Transverse colon (tissue), 4 donors: ENCODE data around the gene ARTN. TPM values are rescaled to one million over a fixed set of nuclear protein-coding genes. Genes with fewer than 3 reads are reported as not detected.

Source experiments
- DNase-seq: peaks from one replicate; pipeline ENCODE4 v3.0.0-alpha.2; 2019
- H3K27ac ChIP-seq, 4 donors: fragments of 200-600 bp; sonication (generic); 2 replicates each; pipeline ENCODE4 v1.5.1; 2016 to 2018; ENCODE audit warnings: inconsistent platforms in 4 of 4
- H3K27me3 ChIP-seq: fragments of 200-600 bp; sonication (generic); 2 replicates; pipeline ENCODE4 v1.5.1; 2017; ENCODE audit warnings: inconsistent platforms
- H3K36me3 ChIP-seq, 4 donors: fragments of 200-600 bp; sonication (generic); 2 replicates each; pipeline ENCODE4 v1.5.1; 2017 to 2019; ENCODE audit warnings: inconsistent platforms in 4 of 4
- H3K4me1 ChIP-seq, 4 donors: fragments of 200-600 bp; sonication (generic); 2 replicates each; pipeline ENCODE4 v1.5.1; 2017 to 2020; ENCODE audit warnings: inconsistent platforms in 4 of 4
- H3K4me3 ChIP-seq, 4 donors: fragments of 200-600 bp; sonication (generic); 1 replicate in 1 of 4; 2 replicates in 3 of 4; pipeline versions ENCODE4 v1.5.1 to v1.6.1; 2017 to 2019; ENCODE audit warnings: inconsistent platforms in 4 of 4
- H3K9me3 ChIP-seq, 2 donors: fragments of 200-600 bp; sonication (generic); 2 replicates each; pipeline ENCODE4 v1.5.1; 2017 to 2019; ENCODE audit warnings: inconsistent platforms in 2 of 2
- EP300 ChIP-seq: sonication (generic); formaldehyde crosslinking; IDR thresholded peaks from one replicate; pipeline ENCODE4 v1.6.1; 2017; ENCODE audit warnings: antibody characterized with exemption, low read depth
- POLR2A ChIP-seq: fragments of 450-650 bp; IDR thresholded peaks from one replicate; pipeline ENCODE4 v1.6.1; 2016; ENCODE audit warnings: antibody characterized with exemption, mild to moderate bottlenecking, moderate library complexity
- POLR2AphosphoS5 ChIP-seq, 3 donors: sonication (generic); formaldehyde crosslinking; IDR thresholded peaks; one replicate each; pipeline ENCODE4 v1.6.1; 2016; ENCODE audit warnings: antibody characterized with exemption in 3 of 3
- WGBS, 2 donors: methylation state at CpG; one replicate each; pipeline ENCODE4 v1.1.5; 2018; ENCODE audit warnings: low coverage in 1 of 2; 5-methylcytosine and 5-hydroxymethylcytosine counted together
- in situ Hi-C, 4 donors: fragments of 200-750 bp; cut with MboI; loops; one replicate each; pipeline versions ENCODE4 v1.15.0 to v1.15.1; 2017; ENCODE audit warnings: low sequenced_read_pairs in 3 of 4, low pct_ligation_motif_present in 1 of 4, low pct_unique_long_range_greater_than_20kb in 1 of 4
- intact Hi-C: fragments of 100-400 bp; cut with DNase I; formaldehyde crosslinking; loops from one replicate; pipeline ENCODE4 v1.15.1; 2023; ENCODE audit warnings: low total_unique reads
- total RNA-seq, 4 donors: library from RNA; depleted of rRNA; stranded (reverse); fragments of >200 nt; gene quantifications; one replicate each; pipeline ENCODE4 v1.1.0, GENCODE V29; 2016
- TF ChIP-seq, protein P1 (sequence below), 5 experiments: fragments of 200-600 bp in 3 of 5; fragments of 450-650 bp in 2 of 5; sonication (generic) in 3 of 5; IDR thresholded peaks; 1 replicate in 2 of 5; 2 replicates in 3 of 5; pipeline ENCODE4 v1.5.1; 2016 to 2017; ENCODE audit warnings: antibody characterized with exemption in 5 of 5, inconsistent platforms in 3 of 5, mild to moderate bottlenecking in 2 of 5, moderate library complexity in 1 of 5

Gene ARTN
- total RNA-seq, 4 donors from 2014 or later = 0.96 to 17.5 (median 1.9) TPM

DNA sequence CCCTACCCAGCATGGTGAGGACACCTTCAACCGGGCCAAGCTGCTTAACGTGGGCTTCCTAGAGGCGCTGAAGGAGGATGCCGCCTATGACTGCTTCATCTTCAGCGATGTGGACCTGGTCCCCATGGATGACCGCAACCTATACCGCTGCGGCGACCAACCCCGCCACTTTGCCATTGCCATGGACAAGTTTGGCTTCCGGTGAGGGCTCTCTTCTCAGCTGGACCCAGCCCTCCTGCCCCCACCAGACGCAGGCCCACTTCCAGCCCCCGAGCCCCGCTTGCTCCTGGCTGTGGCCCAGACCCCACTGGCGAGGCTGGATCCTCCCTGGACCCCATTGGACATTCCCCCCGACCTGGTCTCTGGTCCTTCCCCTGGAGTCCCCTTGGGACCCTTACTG is 51.3 kb downstream of the ARTN start:
- in situ Hi-C loops (no loop called here), intact Hi-C loops (no loop called here)
- H3K9me3 ChIP-seq = no peaks in the 10 kb centered on the region
- no peaks in the 10 kb centered on the region for H3K27me3 ChIP-seq
- no peaks in the 10 kb centered on the region for H3K36me3 ChIP-seq
- no peak for TF ChIP-seq POLR2AphosphoS5 (IDR thresholded peaks at IDR 0.05)
- no peak for DNase-seq
- 95% methylated on average over 16 of the region's 16 CpGs; no CpG with 5 or more reads in 1 of the 2 donors for WGBS, 2 donors
- H3K27ac ChIP-seq = no peak overlapping the region
- H3K4me1 ChIP-seq = peaks cover 7 to 29% (median 27%) of the 10 kb centered on the region in 4 donors
- H3K4me3 ChIP-seq = no peak overlapping the region

DNA sequence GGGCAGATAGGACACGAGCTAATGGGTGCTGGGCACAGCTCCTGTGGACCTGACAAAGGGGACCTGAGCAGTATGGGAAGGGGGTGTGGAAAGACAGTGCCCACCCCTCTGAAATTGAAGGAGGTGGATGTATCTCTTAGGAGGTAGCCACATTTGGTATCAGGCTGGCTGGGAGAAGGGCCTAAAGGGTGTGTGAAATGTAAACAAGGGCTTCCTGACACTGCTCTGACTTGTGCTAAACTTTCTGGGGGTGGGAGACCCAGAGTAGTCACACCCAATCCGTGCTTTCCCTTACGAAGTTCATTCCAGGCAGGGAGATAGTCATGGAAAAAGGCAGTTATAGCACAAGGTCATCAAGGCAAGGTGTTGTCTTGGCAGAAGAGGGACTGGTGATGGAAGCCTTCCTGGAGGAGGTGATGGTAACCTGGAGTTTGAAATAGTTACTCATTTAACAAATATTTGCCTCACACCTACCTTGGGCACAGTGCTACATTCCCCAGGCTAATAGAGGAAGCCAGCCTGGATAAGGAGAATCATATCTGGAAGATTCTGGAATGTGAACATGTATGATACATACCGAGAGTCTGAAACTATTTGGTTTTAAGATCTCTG is 52.5 kb downstream of the ARTN start:
- TF ChIP-seq POLR2AphosphoS5 (IDR thresholded peaks at IDR 0.05) (no peak), POLR2A (no peak), EP300 (no peak)
- TF ChIP-seq, protein P1, sequence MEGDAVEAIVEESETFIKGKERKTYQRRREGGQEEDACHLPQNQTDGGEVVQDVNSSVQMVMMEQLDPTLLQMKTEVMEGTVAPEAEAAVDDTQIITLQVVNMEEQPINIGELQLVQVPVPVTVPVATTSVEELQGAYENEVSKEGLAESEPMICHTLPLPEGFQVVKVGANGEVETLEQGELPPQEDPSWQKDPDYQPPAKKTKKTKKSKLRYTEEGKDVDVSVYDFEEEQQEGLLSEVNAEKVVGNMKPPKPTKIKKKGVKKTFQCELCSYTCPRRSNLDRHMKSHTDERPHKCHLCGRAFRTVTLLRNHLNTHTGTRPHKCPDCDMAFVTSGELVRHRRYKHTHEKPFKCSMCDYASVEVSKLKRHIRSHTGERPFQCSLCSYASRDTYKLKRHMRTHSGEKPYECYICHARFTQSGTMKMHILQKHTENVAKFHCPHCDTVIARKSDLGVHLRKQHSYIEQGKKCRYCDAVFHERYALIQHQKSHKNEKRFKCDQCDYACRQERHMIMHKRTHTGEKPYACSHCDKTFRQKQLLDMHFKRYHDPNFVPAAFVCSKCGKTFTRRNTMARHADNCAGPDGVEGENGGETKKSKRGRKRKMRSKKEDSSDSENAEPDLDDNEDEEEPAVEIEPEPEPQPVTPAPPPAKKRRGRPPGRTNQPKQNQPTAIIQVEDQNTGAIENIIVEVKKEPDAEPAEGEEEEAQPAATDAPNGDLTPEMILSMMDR (IDR thresholded peaks at IDR 0.05) = no peak
- Histone ChIP-seq H3K4me3 (no peak overlapping the region), H3K4me1 (peaks cover 5 to 25% (median 22%) of the 10 kb centered on the region in 4 donors), H3K9me3 (no peaks in the 10 kb centered on the region), H3K36me3 (no peaks in the 10 kb centered on the region), H3K27me3 (no peaks in the 10 kb centered on the region), H3K27ac (peak overlapping the region in 2 of 4 donors; percentile 41 to 70)
- intact Hi-C loops (no loop called here), in situ Hi-C loops (no loop called here)
- WGBS, 2 donors = 58 to 62% methylated on average over 4 of the region's 4 CpGs
- no peak for DNase-seq

DNA sequence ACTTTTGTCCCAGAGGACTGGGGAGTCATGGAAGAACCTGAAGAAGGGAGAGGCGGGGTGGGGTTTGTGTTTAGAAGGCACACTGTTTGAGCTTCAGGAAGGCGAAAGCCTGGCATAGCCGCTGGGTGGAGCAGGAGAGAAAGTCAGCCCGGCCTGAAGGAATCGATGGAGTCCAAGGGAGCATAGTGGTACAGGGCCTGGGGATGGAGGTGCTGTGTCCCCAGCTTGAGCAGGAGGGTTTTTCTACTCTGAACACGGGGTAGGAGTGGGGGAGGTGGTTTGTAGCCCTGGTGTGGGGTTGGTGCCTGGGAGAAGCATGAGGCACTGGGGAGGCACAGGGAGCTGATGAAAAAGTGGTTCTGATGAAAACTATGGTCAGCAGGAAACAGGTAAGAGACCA is 53.1 kb downstream of the ARTN start:
- intact Hi-C loops (no loop called here), in situ Hi-C loops (no loop called here)
- TF ChIP-seq POLR2AphosphoS5 (IDR thresholded peaks at IDR 0.05) = no peak
- TF ChIP-seq, protein P1 (IDR thresholded peaks at IDR 0.05) = peak in 3 of 5 experiments; percentile 17 to 38 (median 18)
- Histone ChIP-seq H3K27ac (peak overlapping the region in 3 of 4 donors; percentile 41 to 70 (median 46)), H3K4me3 (no peak overlapping the region), H3K9me3 (no peaks in the 10 kb centered on the region), H3K4me1 (peaks cover 5 to 23% (median 19%) of the 10 kb centered on the region in 4 donors), H3K27me3 (no peaks in the 10 kb centered on the region), H3K36me3 (no peaks in the 10 kb centered on the region)
- DNase-seq = peak; percentile 58
- WGBS, 2 donors = 44 to 57% methylated on average over 1 to 6 of the region's 6 CpGs

Other genes with a start within 250 kb of the ARTN start
- 10 to 100 TPM in 2 of 4 donors, 1 to 10 TPM in 2; 4.8 to 23.9 (median 9.7) TPM for gene ST3GAL3, start 226.3 kb upstream of the ARTN start, total RNA-seq
- gene IPO13, start 13.1 kb downstream of the ARTN start, total RNA-seq = 10 to 100 TPM; 22.7 to 64.9 (median 36.5) TPM
- 10 to 100 TPM; 13.1 to 29.4 (median 17.1) TPM for gene DPH2, start 36.2 kb downstream of the ARTN start, total RNA-seq
- gene ATP6V0B, start 41.2 kb downstream of the ARTN start, total RNA-seq = 100 to 1,000 TPM in 2 of 4 donors, 10 to 100 TPM in 2; 29.2 to 203 (median 97.9) TPM
- 10 to 100 TPM; 16.5 to 19.5 (median 18.6) TPM for gene B4GALT2, start 45.4 kb downstream of the ARTN start, total RNA-seq
- gene CCDC24, start 57.8 kb downstream of the ARTN start, total RNA-seq = 10 to 100 TPM; 13.8 to 22.0 (median 17.6) TPM
- gene SLC6A9, start 97.7 kb downstream of the ARTN start, total RNA-seq = 10 to 100 TPM; 22.4 to 31.8 (median 29.5) TPM
- not detected for gene KLF17, start 185.0 kb downstream of the ARTN start, total RNA-seq
- gene KLF18, start 207.8 kb downstream of the ARTN start, total RNA-seq = not detected